ENCODE data around the gene TRPM7.

TRPM7 gene

GRCh38 chr15:50562735-50563640 is 123.6 kb downstream of the TRPM7 start:
- DNase-seq (ENCODE audit: low read depth): no peak

GRCh38 chr15:50558012-50558411 is 128.6 kb downstream of the TRPM7 start:
- no peak for DNase-seq (ENCODE audit: low read depth)

- no peak for DNase-seq (ENCODE audit: low read depth)
Measured at GRCh38 chr15:50556642-50557371, 129.8 kb downstream of the TRPM7 start.

GRCh38 chr15:50552238-50552637 is 134.4 kb downstream of the TRPM7 start:
- no peak for DNase-seq (ENCODE audit: low read depth)

- no peak for DNase-seq (ENCODE audit: low read depth)
Measured at GRCh38 chr15:50549326-50549725, 137.3 kb downstream of the TRPM7 start.

GRCh38 chr15:50546566-50546965 is 140.0 kb downstream of the TRPM7 start, which contains the start of gene USP50:
TSS of gene USP50 (minus strand) at chr15:50546666. CDS start at chr15:50546525, 141 bp downstream.
- DNase-seq (ENCODE audit: low read depth): no peak

- DNase-seq (ENCODE audit: low read depth): no peak
Measured at GRCh38 chr15:50544368-50544767, 142.2 kb downstream of the TRPM7 start.

- DNase-seq (ENCODE audit: low read depth): no peak
Measured at GRCh38 chr15:50543556-50543955, 143.0 kb downstream of the TRPM7 start.

- DNase-seq (ENCODE audit: low read depth): no peak
Measured at GRCh38 chr15:50542887-50543210, 143.7 kb downstream of the TRPM7 start.

GRCh38 chr15:50531766-50532165 is 154.8 kb downstream of the TRPM7 start:
- no peak for DNase-seq (ENCODE audit: low read depth)

GRCh38 chr15:50531163-50531562 is 155.4 kb downstream of the TRPM7 start:
- DNase-seq (ENCODE audit: low read depth): no peak

- no peak for DNase-seq (ENCODE audit: low read depth)
Measured at GRCh38 chr15:50523851-50524251, 162.7 kb downstream of the TRPM7 start.

- DNase-seq (ENCODE audit: low read depth): no peak
Measured at GRCh38 chr15:50519740-50520425, 166.7 kb downstream of the TRPM7 start.

GRCh38 chr15:50513001-50513400 is 173.6 kb downstream of the TRPM7 start:
- no peak for DNase-seq (ENCODE audit: low read depth)

All from stimulated activated CD8-positive, alpha-beta memory T cell treated with anti-CD3 and anti-CD28 coated beads, Interleukin-12 subunit alpha, Interleukin-12 subunit beta, amount 100 ng/mL, for 4 hours (primary cell).